ENCODE measurements around the gene PPP5C. TPM values are rescaled to one million over a fixed set of nuclear protein-coding genes. Genes with fewer than 3 reads are reported as not detected.
A peak's percentile ranks its signal among the peaks of the same experiment; 100 is the strongest.
"Not testable (repeated sequence)": the region's sequence is repeated elsewhere in the genome, so short reads cannot be mapped to it uniquely, and the experiment has no call there.

PPP5C gene
- polyA plus RNA-seq, 3 donors: 102 to 106 (median 104) TPM

- no peak for DNase-seq (ENCODE audit: extremely low read depth in 1 of 11, low read depth in 9 of 11, low spot score in 4 of 11)
Observed at GRCh38 chr19:46391296-46392251, 44.7 kb downstream of the PPP5C start.

- peak in 1 of 11 donors; percentile 57 for DNase-seq (ENCODE audit: extremely low read depth in 1 of 11, low read depth in 9 of 11, low spot score in 4 of 11)
Observed at GRCh38 chr19:46392252-46392801, 45.4 kb downstream of the PPP5C start.

GRCh38 chr19:46392837-46393236, 46.0 kb downstream of the PPP5C start:
- DNase-seq (ENCODE audit: extremely low read depth in 1 of 11, low read depth in 9 of 11, low spot score in 4 of 11): no peak

- no peak for DNase-seq (ENCODE audit: extremely low read depth in 1 of 11, low read depth in 9 of 11, low spot score in 4 of 11)
Observed at GRCh38 chr19:46393456-46394401, 46.8 kb downstream of the PPP5C start.

- no peak for DNase-seq (ENCODE audit: extremely low read depth in 1 of 11, low read depth in 9 of 11, low spot score in 4 of 11)
Observed at GRCh38 chr19:46394402-46394797, 47.5 kb downstream of the PPP5C start.

- DNase-seq (ENCODE audit: extremely low read depth in 1 of 11, low read depth in 9 of 11, low spot score in 4 of 11): not testable (repeated sequence)
Observed at GRCh38 chr19:46397801-46398479, 51.1 kb downstream of the PPP5C start.

- DNase-seq (ENCODE audit: extremely low read depth in 1 of 11, low read depth in 9 of 11, low spot score in 4 of 11): no peak
Observed at GRCh38 chr19:46402725-46403124, 55.8 kb downstream of the PPP5C start.

- DNase-seq (ENCODE audit: extremely low read depth in 1 of 11, low read depth in 9 of 11, low spot score in 4 of 11): peak in 5 of 11 donors; percentile 48 to 77 (median 63)
Observed at GRCh38 chr19:46404055-46404752, 57.3 kb downstream of the PPP5C start.

GRCh38 chr19:46404753-46405468, 58.0 kb downstream of the PPP5C start:
- DNase-seq (ENCODE audit: extremely low read depth in 1 of 11, low read depth in 9 of 11, low spot score in 4 of 11): peak in 2 of 11 donors; percentile 50 to 52

GRCh38 chr19:46406976-46407375, 60.1 kb downstream of the PPP5C start:
- no peak for DNase-seq (ENCODE audit: extremely low read depth in 1 of 11, low read depth in 9 of 11, low spot score in 4 of 11)

- DNase-seq (ENCODE audit: extremely low read depth in 1 of 11, low read depth in 9 of 11, low spot score in 4 of 11): no peak
Observed at GRCh38 chr19:46407856-46408663, 61.2 kb downstream of the PPP5C start.

- peak in 3 of 11 donors; percentile 46 to 57 (median 46) for DNase-seq (ENCODE audit: extremely low read depth in 1 of 11, low read depth in 9 of 11, low spot score in 4 of 11)
Observed at GRCh38 chr19:46408664-46409039, 61.8 kb downstream of the PPP5C start.

GRCh38 chr19:46409191-46409590, 62.3 kb downstream of the PPP5C start:
- DNase-seq (ENCODE audit: extremely low read depth in 1 of 11, low read depth in 9 of 11, low spot score in 4 of 11): no peak

GRCh38 chr19:46410205-46411087, 63.6 kb downstream of the PPP5C start:
- no peak for DNase-seq (ENCODE audit: extremely low read depth in 1 of 11, low read depth in 9 of 11, low spot score in 4 of 11)

GRCh38 chr19:46411088-46411924, 64.4 kb downstream of the PPP5C start:
- DNase-seq (ENCODE audit: extremely low read depth in 1 of 11, low read depth in 9 of 11, low spot score in 4 of 11): no peak

Measured in renal cortex interstitium (tissue), 11 donors.